DOHH2 (cell line): Measurements from ENCODE around the gene GPR55.

ENCODE experiments used
- H3F3A ChIP-seq: fragments of 200-600 bp; sonication (generic), shearing (Covaris generic); 2 replicates; pipeline ENCODE4 v1.6.0; 2016; ENCODE audit warnings: antibody characterized with exemption, mild to moderate bottlenecking; ENCODE audit not compliant: control insufficient read depth, insufficient read depth
- H3K27ac ChIP-seq: fragments of 200-600 bp; sonication (generic); 2 replicates; pipeline ENCODE4 v1.5.1; 2014; ENCODE audit warnings: low read depth, mild to moderate bottlenecking, low read length, moderate library complexity
- H3K27me3 ChIP-seq: fragments of 200-600 bp; sonication (generic); 2 replicates; pipeline ENCODE4 v1.6.1; 2014; ENCODE audit warnings: mild to moderate bottlenecking, low read length, mixed read lengths; ENCODE audit not compliant: control insufficient read depth
- H3K36me3 ChIP-seq: fragments of 200-600 bp; sonication (generic); 2 replicates; pipeline ENCODE4 v1.6.1; 2014; ENCODE audit warnings: mild to moderate bottlenecking, low read length, moderate library complexity, mixed read lengths; ENCODE audit not compliant: control insufficient read depth
- H3K4me1 ChIP-seq: fragments of 200-600 bp; sonication (generic); 2 replicates; pipeline ENCODE4 v1.6.1; 2014; ENCODE audit warnings: mild to moderate bottlenecking, low read length, mixed read lengths; ENCODE audit not compliant: control insufficient read depth
- H3K4me2 ChIP-seq: fragments of 200-600 bp; sonication (generic); 2 replicates; pipeline ENCODE4 v1.6.0; 2014; ENCODE audit warnings: mild to moderate bottlenecking, low read length, moderate library complexity
- H3K4me3 ChIP-seq: fragments of 200-600 bp; sonication (generic); 2 replicates; pipeline ENCODE4 v1.5.1; 2014; ENCODE audit warnings: mild to moderate bottlenecking, low read length, mixed read lengths
- H3K79me2 ChIP-seq: fragments of 200-600 bp; sonication (generic); 2 replicates; pipeline ENCODE4 v1.6.1; 2014; ENCODE audit warnings: mild to moderate bottlenecking, low read length, mixed read lengths; ENCODE audit not compliant: control insufficient read depth
- H3K9me2 ChIP-seq: fragments of 200-600 bp; sonication (generic); replicated peaks from 2 replicates; pipeline ENCODE4 v1.6.1; 2014; ENCODE audit warnings: mild to moderate bottlenecking, low read length, mixed read lengths; ENCODE audit not compliant: control insufficient read depth
- H3K9me3 ChIP-seq: fragments of 200-600 bp; sonication (generic); 2 replicates; pipeline ENCODE4 v1.6.1; 2014; ENCODE audit warnings: antibody characterized with exemption, low read length, mixed read lengths; ENCODE audit not compliant: control insufficient read depth, insufficient read depth
- H4K20me1 ChIP-seq: fragments of 200-600 bp; sonication (generic); 2 replicates; pipeline ENCODE4 v1.6.0; 2014; ENCODE audit warnings: low read depth, mild to moderate bottlenecking, antibody characterized with exemption, low read length, moderate library complexity; ENCODE audit not compliant: control insufficient read depth, insufficient read depth
- CTCF ChIP-seq: fragments of 200-600 bp; sonication (generic); IDR thresholded peaks from one replicate; pipeline ENCODE4 v1.5.1; 2014; ENCODE audit warnings: antibody characterized with exemption, mild to moderate bottlenecking, low read depth, low read length; ENCODE audit not compliant: poor library complexity, severe bottlenecking
- EZH2phosphoT487 ChIP-seq: fragments of 200-600 bp; sonication (generic); IDR thresholded peaks from 2 replicates; pipeline ENCODE4 v1.6.1; 2017; ENCODE audit warnings: borderline replicate concordance, mild to moderate bottlenecking, antibody characterized with exemption, low read length, moderate library complexity, mixed read lengths

GPR55 gene

GRCh38 chr2:230899287-230899686, 25.8 kb downstream of the GPR55 start:
- Histone ChIP-seq H3K4me2 (no peak overlapping the region), H3F3A (no peaks in the 10 kb centered on the region), H3K36me3 (no peaks in the 10 kb centered on the region), H3K27me3 (peaks cover 24% of the 10 kb centered on the region; the same call in 1 of the 2 replicates), H3K79me2 (no peaks in the 10 kb centered on the region), H3K9me3 (no peaks in the 10 kb centered on the region), H3K27ac (no peak overlapping the region), H3K4me3 (no peak overlapping the region), H4K20me1 (no peaks in the 10 kb centered on the region), H3K9me2 (no peaks in the 10 kb centered on the region), H3K4me1 (peaks cover 17% of the 10 kb centered on the region)
- TF ChIP-seq EZH2phosphoT487 = no peak
- TF ChIP-seq CTCF = no peak

DNA sequence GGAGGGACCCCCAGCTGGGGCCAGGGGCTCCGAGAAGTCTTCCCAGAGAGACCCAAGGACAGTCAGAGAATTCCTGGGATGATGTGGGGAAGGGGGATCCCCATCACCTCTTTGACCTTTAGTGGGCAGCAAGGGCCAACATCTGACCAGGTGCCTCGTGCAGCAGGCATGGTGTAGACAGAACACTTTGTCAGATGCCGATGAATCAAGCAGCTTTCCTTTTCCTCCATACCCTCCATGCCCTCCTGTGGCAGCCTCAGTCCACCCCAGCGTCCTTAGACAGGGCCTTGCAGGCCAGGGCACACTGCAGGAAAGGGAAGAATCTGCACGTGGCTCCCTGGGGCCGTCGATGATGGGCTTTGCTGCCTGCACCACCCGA, 26.3 kb downstream of the GPR55 start:
- no peak overlapping the region for H3K27ac ChIP-seq
- peaks cover 22% of the 10 kb centered on the region for H3K4me1 ChIP-seq
- H3F3A ChIP-seq = no peaks in the 10 kb centered on the region
- no peaks in the 10 kb centered on the region for H3K36me3 ChIP-seq
- H3K9me2 ChIP-seq = no peaks in the 10 kb centered on the region
- no peak overlapping the region for H3K4me3 ChIP-seq
- no peak overlapping the region for H3K4me2 ChIP-seq
- H3K79me2 ChIP-seq = no peaks in the 10 kb centered on the region
- no peaks in the 10 kb centered on the region for H4K20me1 ChIP-seq
- H3K9me3 ChIP-seq = no peaks in the 10 kb centered on the region
- peaks cover 24% of the 10 kb centered on the region; the same call in 1 of the 2 replicates for H3K27me3 ChIP-seq
- TF ChIP-seq CTCF (no peak), EZH2phosphoT487 (no peak)

DNA sequence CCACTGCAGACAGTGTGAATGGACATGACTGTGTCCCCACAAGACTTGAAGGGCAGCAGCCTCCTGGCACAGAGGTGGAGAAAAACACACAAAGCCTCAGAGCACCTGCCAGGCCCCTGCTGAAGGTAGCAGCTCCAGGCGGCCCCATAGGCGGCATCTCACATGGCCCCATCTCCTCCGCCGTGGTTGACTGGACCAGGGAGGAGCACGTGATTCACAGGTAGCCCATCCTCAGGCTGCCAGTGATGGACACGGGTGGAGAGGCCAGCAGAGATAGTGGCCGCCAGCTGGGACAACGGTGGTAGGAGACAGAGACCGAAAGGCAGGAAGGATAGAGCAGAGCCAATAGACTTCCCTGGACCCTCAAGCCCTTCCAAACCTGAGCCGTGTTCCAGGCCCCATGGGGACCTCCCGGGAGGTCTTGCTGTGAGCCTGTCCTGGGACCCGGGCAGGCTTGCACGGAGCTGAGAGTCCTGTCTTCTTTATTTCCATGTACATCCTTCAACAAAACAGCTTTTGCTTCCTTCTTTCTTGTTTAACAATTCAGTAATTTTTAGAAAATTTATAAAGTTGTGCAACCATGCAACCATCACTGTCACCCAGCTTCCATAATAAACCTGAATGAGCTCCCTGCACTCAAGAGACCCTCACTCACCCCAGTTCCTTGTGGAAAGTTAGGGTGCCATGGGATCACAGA, 26.9 kb downstream of the GPR55 start:
- Histone ChIP-seq H3K36me3 (no peaks in the 10 kb centered on the region), H3K4me2 (no peak overlapping the region), H3K9me2 (no peaks in the 10 kb centered on the region), H3F3A (no peaks in the 10 kb centered on the region), H4K20me1 (no peaks in the 10 kb centered on the region), H3K4me1 (peaks cover 24% of the 10 kb centered on the region), H3K27ac (no peak overlapping the region), H3K9me3 (no peaks in the 10 kb centered on the region), H3K4me3 (no peak overlapping the region), H3K27me3 (peaks cover 24% of the 10 kb centered on the region; the same call in 1 of the 2 replicates), H3K79me2 (no peaks in the 10 kb centered on the region)
- TF ChIP-seq CTCF (no peak), EZH2phosphoT487 (no peak)
